BJ (cell line): ENCODE data around the gene PTPRG. TPM values are rescaled to one million over a fixed set of nuclear protein-coding genes. Genes with fewer than 3 reads are reported as not detected.

Experiments used
- CTCF ChIA-PET: fragments of 350-600 bp; formaldehyde crosslinking; extraction: SDS; loops from one replicate; lab custom pipeline; 2021; ENCODE audit warnings: antibody characterized with exemption, inconsistent platforms; lab: Yijun Ruan, JAX
- POLR2A ChIA-PET: fragments of 300-600 bp; sonication (Branson Sonifier 250); formaldehyde crosslinking; extraction: SDS; loops from one replicate; lab custom pipeline; 2021; ENCODE audit warnings: antibody characterized with exemption; lab: Charles Lee
- DNase-seq: peaks from one replicate; pipeline ENCODE4 v3.0.0-alpha.2; 2011; ENCODE audit warnings: low read depth
- H3K27me3 ChIP-seq: 2 replicates; pipeline ENCODE4 v1.6.0; 2011; ENCODE audit warnings: low read length; ENCODE audit not compliant: control insufficient read depth, insufficient read depth
- H3K36me3 ChIP-seq: 2 replicates; pipeline ENCODE4 v1.5.1; 2011; ENCODE audit warnings: low read length; ENCODE audit not compliant: control insufficient read depth, insufficient read depth
- H3K4me3 ChIP-seq: 2 replicates; pipeline ENCODE4 v1.5.1; 2011; ENCODE audit warnings: low read depth, mild to moderate bottlenecking, control low read depth, low read length
- CTCF ChIP-seq: IDR thresholded peaks from 2 replicates; pipeline ENCODE4 v1.5.1; 2011; ENCODE audit warnings: low read depth, mild to moderate bottlenecking, control low read depth, inconsistent platforms, low read length, moderate library complexity; ENCODE audit not compliant: insufficient read depth
- polyA plus RNA-seq: library from polyadenylated mRNA; depleted of rRNA; stranded (reverse); fragments of >200 nt; gene quantifications from 2 replicates; pipeline ENCODE4 v1.2.3, GENCODE V29; 2011

PTPRG gene
- polyA plus RNA-seq, 1 experiment: 20.8 TPM

- DNase-seq: no peak
- TF ChIP-seq CTCF: no peak
- ChIA-PET POLR2A (no interaction called here), CTCF (no interaction called here)
- no peak overlapping the region for H3K4me3 ChIP-seq
- no peaks in the 10 kb centered on the region for H3K36me3 ChIP-seq
- no peaks in the 10 kb centered on the region for H3K27me3 ChIP-seq
Observed at GRCh38 chr3:61626484-61626883, 65.1 kb downstream of the PTPRG start.

- peak; percentile 78 for DNase-seq
- ChIA-PET CTCF (no interaction called here), POLR2A (interaction anchor here (0.6 kb wide), 1 partner anchor 61 kb away, joined by 3 read pairs; no protein-coding TSS in a partner anchor)
- H3K27me3 ChIP-seq: no peaks in the 10 kb centered on the region
- TF ChIP-seq CTCF: no peak
- no peak overlapping the region for H3K4me3 ChIP-seq
- H3K36me3 ChIP-seq: no peaks in the 10 kb centered on the region
Observed at GRCh38 chr3:61627768-61628185, 66.4 kb downstream of the PTPRG start.

- TF ChIP-seq CTCF: no peak
- no peak for DNase-seq
- ChIA-PET POLR2A (no interaction called here), CTCF (no interaction called here)
- Histone ChIP-seq H3K36me3 (no peaks in the 10 kb centered on the region), H3K4me3 (no peak overlapping the region), H3K27me3 (no peaks in the 10 kb centered on the region)
Observed at GRCh38 chr3:61628636-61629035, 67.3 kb downstream of the PTPRG start.

- no peak for DNase-seq
- no peaks in the 10 kb centered on the region for H3K27me3 ChIP-seq
- no peak overlapping the region for H3K4me3 ChIP-seq
- CTCF ChIA-PET: interaction anchor here (1.0 to 1.5 kb wide), 3 partner anchors 65 to 307 kb away, joined by 3 to 7 read pairs (median 4); no protein-coding TSS in a partner anchor
- no peak for TF ChIP-seq CTCF
- H3K36me3 ChIP-seq: no peaks in the 10 kb centered on the region
- POLR2A ChIA-PET: no interaction called here
Observed at GRCh38 chr3:61629442-61629841, 68.1 kb downstream of the PTPRG start.

- TF ChIP-seq CTCF: no peak
- Histone ChIP-seq H3K4me3 (no peak overlapping the region), H3K27me3 (no peaks in the 10 kb centered on the region), H3K36me3 (no peaks in the 10 kb centered on the region)
- DNase-seq: no peak
- CTCF ChIA-PET: interaction anchor here (1.2 to 2.4 kb wide), 3 partner anchors 13 to 305 kb away, joined by 3 to 9 read pairs (median 3); no protein-coding TSS in a partner anchor
- POLR2A ChIA-PET: interaction anchor here (1.0 kb wide), 1 partner anchor 70 kb away, joined by 4 read pairs; the partner anchor contains the start of gene PTPRG
Observed at GRCh38 chr3:61631108-61631769, 69.9 kb downstream of the PTPRG start.
